ENCODE results near the gene MYO1F. TPM values are rescaled to one million over a fixed set of nuclear protein-coding genes. Genes with fewer than 3 reads are reported as not detected.

The MYO1F gene
- polyA plus RNA-seq, 3 donors: 121 to 707 (median 197) TPM

GRCh38 chr19:8592231-8593009, 15.2 kb upstream of the MYO1F start:
- H3K79me2 ChIP-seq (ENCODE audit: insufficient read depth, low read length): no peaks in the 10 kb centered on the region
- TF ChIP-seq CTCF (IDR thresholded peaks at IDR 0.05): no peak
- no peak overlapping the region for H3K27ac ChIP-seq (ENCODE audit: low read depth in 1 of 2, low read length in 2 of 2)
- peak overlapping the region; percentile 31 for H2AFZ ChIP-seq (ENCODE audit: insufficient read depth, low read depth, low read length, poor library complexity, severe bottlenecking)
- Mint-ChIP-seq H3K27ac (peak overlapping the region in 4 of 7 donors; percentile 15 to 84 (median 47)), H3K9me3 (peaks cover 20 to 31% (median 27%) of the 10 kb centered on the region in 7 donors), H3K4me3 (peak overlapping the region; percentile 69 to 93), H3K27me3 (ENCODE audit: low read depth in 3 of 3) (peaks cover 31 to 37% (median 33%) of the 10 kb centered on the region in 3 donors), H3K36me3 (peaks cover 4 to 10% of the 10 kb centered on the region in 2 donors), H3K4me1 (peaks cover 15% of the 10 kb centered on the region)
- peak overlapping the region; percentile 55 for H3K4me2 ChIP-seq (replicated peaks; ENCODE audit: extremely low read depth, low read length, poor library complexity, severe bottlenecking)
- H3K36me3 ChIP-seq (replicated peaks in 1 of 2; ENCODE audit: control insufficient read depth in 1 of 2, insufficient read depth in 2 of 2, low read length in 2 of 2): no peaks in the 10 kb centered on the region
- peaks cover 26 to 33% of the 10 kb centered on the region in 2 donors for H3K9me3 ChIP-seq (replicated peaks in 1 of 2; ENCODE audit: control insufficient read depth in 1 of 2, insufficient read depth in 1 of 2, low read length in 2 of 2)
- H3K9ac ChIP-seq (ENCODE audit: insufficient read depth, low read length, poor library complexity, severe bottlenecking): no peak overlapping the region
- H3K27me3 ChIP-seq (ENCODE audit: control insufficient read depth in 2 of 2, insufficient read depth in 2 of 2, low read length in 2 of 2): peaks cover 4 to 31% of the 10 kb centered on the region in 2 donors
- H4K20me1 ChIP-seq (ENCODE audit: insufficient read depth, low read length): no peaks in the 10 kb centered on the region
- intact Hi-C loops (cut with micrococcal nuclease): no loop called here
- H3K4me1 ChIP-seq (ENCODE audit: control insufficient read depth in 1 of 2, insufficient read depth in 2 of 2, low read length in 2 of 2): peaks cover 15% of the 10 kb centered on the region in 2 donors
- peak; percentile 82 to 89 (median 87) for DNase-seq
- WGBS (ENCODE audit: insufficient coverage): under 1% methylated on average over 55 of the region's 55 CpGs
- H3K4me3 ChIP-seq (replicated peaks in 1 of 3; ENCODE audit: low read depth in 2 of 3, low read length in 3 of 3): peak overlapping the region in 1 of 3 experiments; percentile 57

GRCh38 chr19:8589177-8589714, 12.0 kb upstream of the MYO1F start:
- H3K4me2 ChIP-seq (replicated peaks; ENCODE audit: extremely low read depth, low read length, poor library complexity, severe bottlenecking): no peak overlapping the region
- no peak overlapping the region for H3K27ac ChIP-seq (ENCODE audit: low read depth in 1 of 2, low read length in 2 of 2)
- no peak overlapping the region for H3K9ac ChIP-seq (ENCODE audit: insufficient read depth, low read length, poor library complexity, severe bottlenecking)
- Mint-ChIP-seq H3K27ac (no peak overlapping the region), H3K4me1 (peaks cover 15% of the 10 kb centered on the region), H3K36me3 (peaks cover 4 to 10% of the 10 kb centered on the region in 2 donors), H3K9me3 (peaks cover 15 to 23% (median 20%) of the 10 kb centered on the region in 7 donors), H3K4me3 (no peak overlapping the region), H3K27me3 (ENCODE audit: low read depth in 3 of 3) (peaks cover 27 to 39% (median 32%) of the 10 kb centered on the region in 3 donors)
- no peaks in the 10 kb centered on the region for H3K79me2 ChIP-seq (ENCODE audit: insufficient read depth, low read length)
- no peak overlapping the region for H3K4me3 ChIP-seq (replicated peaks in 1 of 3; ENCODE audit: low read depth in 2 of 3, low read length in 3 of 3)
- H3K9me3 ChIP-seq (replicated peaks in 1 of 2; ENCODE audit: control insufficient read depth in 1 of 2, insufficient read depth in 1 of 2, low read length in 2 of 2): peaks cover 20 to 23% of the 10 kb centered on the region in 2 donors
- H4K20me1 ChIP-seq (ENCODE audit: insufficient read depth, low read length): no peaks in the 10 kb centered on the region
- no peak for DNase-seq
- H3K27me3 ChIP-seq (ENCODE audit: control insufficient read depth in 2 of 2, insufficient read depth in 2 of 2, low read length in 2 of 2): peaks cover 4 to 31% of the 10 kb centered on the region in 2 donors
- intact Hi-C loops (cut with micrococcal nuclease): loop anchor here in 1 of 2 donors (10.0 kb wide), 2 partner anchors 246 to 486 kb away; partner anchors contain the start of genes MBD3L1 and ZNF558
- no peak overlapping the region for H2AFZ ChIP-seq (ENCODE audit: insufficient read depth, low read depth, low read length, poor library complexity, severe bottlenecking)
- no peak for TF ChIP-seq CTCF (IDR thresholded peaks at IDR 0.05)
- no peaks in the 10 kb centered on the region for H3K36me3 ChIP-seq (replicated peaks in 1 of 2; ENCODE audit: control insufficient read depth in 1 of 2, insufficient read depth in 2 of 2, low read length in 2 of 2)
- 96% methylated on average over 23 of the region's 32 CpGs for WGBS (ENCODE audit: insufficient coverage)
- H3K4me1 ChIP-seq (ENCODE audit: control insufficient read depth in 1 of 2, insufficient read depth in 2 of 2, low read length in 2 of 2): peaks cover 15% of the 10 kb centered on the region in 2 donors

Measured in CD14-positive monocyte (primary cell).